GM12878 (cell line): ENCODE data around the gene ST3GAL5. TPM values are rescaled to one million over a fixed set of nuclear protein-coding genes. Genes with fewer than 3 reads are reported as not detected.

Experiments used
- ATAC-seq: fragments of 200-7000 bp; cut with Tn5 transposase; 3 replicates; pipeline ENCODE4 v1.9.1; 2020; ENCODE audit warnings: mild to moderate bottlenecking, moderate library complexity
- BruUV-seq: library from RNA; stranded (reverse); fragments of 400-500 nt; replicated peaks from 2 replicates; lab custom pipeline; 2021; lab: Mats Ljungman, UMichigan
- CTCF ChIA-PET: fragments of 300-600 bp; sonication (Branson Sonifier 250); formaldehyde crosslinking; extraction: SDS; loops from one replicate; lab custom pipeline; 2021; ENCODE audit warnings: inconsistent platforms; lab: Yijun Ruan, JAX
- POLR2A ChIA-PET: fragments of 350-600 bp; formaldehyde crosslinking; extraction: SDS; loops from one replicate; lab custom pipeline; 2021; ENCODE audit warnings: inconsistent platforms; lab: Charles Lee
- RAD21 ChIA-PET: fragments of 300-600 bp; sonication (Branson Sonifier 250); formaldehyde crosslinking; loops from one replicate; lab custom pipeline; 2023; ENCODE audit warnings: antibody characterized with exemption; ENCODE audit not compliant: unreplicated experiment; lab: Charles Lee
- SMC1A ChIA-PET: fragments of 300-600 bp; sonication (Branson Sonifier 250); formaldehyde crosslinking; loops from one replicate; lab custom pipeline; 2023; ENCODE audit not compliant: unreplicated experiment, uncharacterized antibody; lab: Charles Lee
- DNase-seq: peaks from one replicate; pipeline ENCODE4 v3.0.0-alpha.2; 2011; ENCODE audit warnings: low read depth, low spot score
- FAIRE-seq: peaks from 3 replicates; lab custom pipeline; 2011; peaks lifted over from hg19 to GRCh38; lab: Jason Lieb, UNC
- H2AFZ ChIP-seq: 2 replicates; pipeline ENCODE4 v1.6.0; 2011; ENCODE audit warnings: low read depth, low read length, control low read depth; ENCODE audit not compliant: control insufficient read depth
- H3K27ac ChIP-seq: 2 replicates; pipeline ENCODE4 v1.5.1; 2011; ENCODE audit warnings: control low read depth; ENCODE audit not compliant: control insufficient read depth, insufficient read depth
- H3K27me3 ChIP-seq, 2 experiments: replicated peaks in 1 of 2; 2 replicates each; pipeline versions ENCODE4 v1.6.0 to v1.6.1; 2011; ENCODE audit warnings: low read length in 1 of 2; ENCODE audit not compliant: control insufficient read depth in 2 of 2, insufficient read depth in 2 of 2
- H3K36me3 ChIP-seq, 2 experiments: 2 replicates each; pipeline ENCODE4 v1.5.1; 2011; ENCODE audit warnings: low read length in 1 of 2; ENCODE audit not compliant: control insufficient read depth in 2 of 2, insufficient read depth in 2 of 2
- H3K4me1 ChIP-seq: 2 replicates; pipeline ENCODE4 v1.6.1; 2011; ENCODE audit warnings: mild to moderate bottlenecking, low read length, moderate library complexity, mixed read lengths; ENCODE audit not compliant: control insufficient read depth, insufficient read depth
- H3K4me2 ChIP-seq: 2 replicates; pipeline ENCODE4 v1.6.0; 2011; ENCODE audit warnings: control low read depth; ENCODE audit not compliant: control insufficient read depth, insufficient read depth
- H3K4me3 ChIP-seq: fragments of 200-600 bp; sonication (generic); 2 replicates; pipeline ENCODE4 v1.5.1; 2016
- H3K79me2 ChIP-seq: 2 replicates; pipeline ENCODE4 v1.6.0; 2011; ENCODE audit warnings: low read length; ENCODE audit not compliant: control insufficient read depth, insufficient read depth
- H3K9ac ChIP-seq: 2 replicates; pipeline ENCODE4 v1.8.0; 2011; ENCODE audit warnings: low read length, control low read depth, mixed read lengths; ENCODE audit not compliant: control insufficient read depth, insufficient read depth
- H3K9me3 ChIP-seq: replicated peaks from 3 replicates; pipeline ENCODE4 v1.5.1; 2011; ENCODE audit warnings: mild to moderate bottlenecking, low read length; ENCODE audit not compliant: control insufficient read depth, insufficient read depth
- H4K20me1 ChIP-seq: 2 replicates; pipeline ENCODE4 v1.6.0; 2011; ENCODE audit not compliant: control insufficient read depth, insufficient read depth
- CBFB ChIP-seq: IDR thresholded peaks from 2 replicates; pipeline ENCODE4 v1.6.1; 2016; ENCODE audit warnings: antibody characterized with exemption, low read depth
- CHD4 ChIP-seq: fragments of 200-600 bp; sonication (generic); IDR thresholded peaks from 2 replicates; pipeline ENCODE4 v1.6.1; 2016; ENCODE audit warnings: mild to moderate bottlenecking
- CREM ChIP-seq: IDR thresholded peaks from 2 replicates; pipeline ENCODE4 v1.6.1; 2014; ENCODE audit warnings: antibody characterized with exemption, low read depth
- EGR1 ChIP-seq, 2 experiments: IDR thresholded peaks; 1 replicate in 1 of 2; 2 replicates in 1 of 2; pipeline ENCODE4 v1.6.1; 2011 to 2012; ENCODE audit warnings: low read depth in 2 of 2, low read length in 2 of 2, borderline replicate concordance in 1 of 2, mild to moderate bottlenecking in 1 of 2, moderate library complexity in 1 of 2
- EP300 ChIP-seq, 2 experiments: fragments of 150-350 bp in 1 of 2; IDR thresholded peaks; 2 replicates each; pipeline ENCODE4 v1.6.1; 2011 to 2012; ENCODE audit warnings: low read depth in 2 of 2, low read length in 2 of 2, borderline replicate concordance in 1 of 2, improper control_type of control experiment in 1 of 2, inconsistent platforms in 1 of 2; ENCODE audit not compliant: control insufficient read depth in 1 of 2
- GATAD2B ChIP-seq: fragments of 450-650 bp; conservative IDR thresholded peaks from 2 replicates; pipeline ENCODE4 v1.6.1; 2017; ENCODE audit warnings: low read depth, mild to moderate bottlenecking, moderate library complexity
- HDAC2 ChIP-seq: fragments of 200-600 bp; sonication (generic); IDR thresholded peaks from 2 replicates; pipeline ENCODE4 v1.6.1; 2017
- MTA3 ChIP-seq: IDR thresholded peaks from 2 replicates; pipeline ENCODE4 v1.6.1; 2012; ENCODE audit warnings: low read length, inconsistent platforms, borderline replicate concordance
- NFYB ChIP-seq: IDR thresholded peaks from 2 replicates; pipeline ENCODE4 v1.6.1; 2011; ENCODE audit warnings: low read depth, mild to moderate bottlenecking, low read length, improper control_type of control experiment, moderate library complexity; ENCODE audit not compliant: insufficient read depth
- PAX8 ChIP-seq: fragments of 450-650 bp; IDR thresholded peaks from 2 replicates; pipeline ENCODE4 v1.6.1; 2017; ENCODE audit warnings: mild to moderate bottlenecking, moderate library complexity
- POLR2A ChIP-seq: IDR thresholded peaks from 2 replicates; pipeline ENCODE4 v1.6.1; 2011; ENCODE audit warnings: low read depth, mild to moderate bottlenecking, low read length
- RB1 ChIP-seq: fragments of 450-650 bp; formaldehyde crosslinking; IDR thresholded peaks from 2 replicates; pipeline ENCODE4 v1.6.1; 2017; ENCODE audit warnings: mild to moderate bottlenecking, borderline replicate concordance
- SREBF2 ChIP-seq: IDR thresholded peaks from 2 replicates; pipeline ENCODE4 v1.6.1; 2012; ENCODE audit warnings: mild to moderate bottlenecking, low read length
- SRF ChIP-seq, 2 experiments: IDR thresholded peaks; 2 replicates each; pipeline ENCODE4 v1.6.1; 2011; ENCODE audit warnings: low read depth in 2 of 2, low read length in 2 of 2, mild to moderate bottlenecking in 1 of 2, moderate library complexity in 1 of 2
- SUZ12 ChIP-seq: fragments of 200-600 bp; sonication (generic); IDR thresholded peaks from one replicate; pipeline ENCODE4 v1.6.1; 2018; ENCODE audit warnings: antibody characterized with exemption, mild to moderate bottlenecking; ENCODE audit not compliant: unreplicated experiment
- YBX1 ChIP-seq: fragments of 450-650 bp; IDR thresholded peaks from 2 replicates; pipeline ENCODE4 v1.6.1; 2016; ENCODE audit warnings: antibody characterized with exemption
- ZNF24 ChIP-seq: fragments of 450-650 bp; IDR thresholded peaks from 2 replicates; pipeline ENCODE4 v1.6.1; 2017; ENCODE audit warnings: antibody characterized with exemption, mild to moderate bottlenecking
- ZNF384 ChIP-seq: IDR thresholded peaks from 2 replicates; pipeline ENCODE4 v1.6.1; 2012; ENCODE audit warnings: low read depth, mild to moderate bottlenecking, low read length, improper control_type of control experiment, borderline replicate concordance
- WGBS: methylation state at CpG from one replicate; pipeline ENCODE4 v1.1.6; 2016; ENCODE audit warnings: low lambda C conversion rate; ENCODE audit not compliant: insufficient replicate concordance, insufficient coverage; ENCODE audit errors: missing lambda C conversion rate; 5-methylcytosine and 5-hydroxymethylcytosine counted together
- in situ Hi-C: fragments of 300-500 bp; cut with MboI; formaldehyde crosslinking; loops from 9 replicates; pipeline ENCODE4 v1.14.3; 2018; ENCODE audit warnings: mixed read lengths
- intact Hi-C: fragments of 100-400 bp; cut with micrococcal nuclease; formaldehyde crosslinking; loops from one replicate; pipeline ENCODE4 v1.14.2; 2022; ENCODE audit not compliant: unreplicated experiment
- polyA plus RNA-seq, 11 experiments: library from polyadenylated mRNA; depleted of rRNA in 4 of 11; unstranded in 6 of 11; stranded (reverse) in 5 of 11; fragments of >200 nt; fragmentation: Nextera tagmentation in 4 of 11; fragmentation: Illumina TruSeq in 1 of 11; extraction: Ambion mirVana in 4 of 11; extraction: Trizol in 1 of 11; gene quantifications; 1 replicate in 1 of 11; 2 replicates in 10 of 11; pipeline versions ENCODE4 v1.2.1 to v1.2.3, GENCODE V29; 2011 to 2016; ENCODE audit warnings: inconsistent platforms in 2 of 11, missing spikeins in 2 of 11, low read depth in 1 of 11
- total RNA-seq, 4 experiments: library from RNA; depleted of rRNA in 3 of 4; stranded (reverse); fragments of >200 nt in 3 of 4; fragmentation: Illumina TruSeq in 1 of 4; extraction: Trizol in 1 of 4; gene quantifications; 2 replicates each; pipeline versions ENCODE4 v1.2.1 to v1.2.3, GENCODE V29; 2013 to 2021

Gene ST3GAL5
- total and polyA plus RNA-seq, 10 of the 15 experiments (the other 5 are each of a cell fraction or from before 2014, with no cell fraction given), result 5.2 to 60.9 (median 10.2) TPM

DNA sequence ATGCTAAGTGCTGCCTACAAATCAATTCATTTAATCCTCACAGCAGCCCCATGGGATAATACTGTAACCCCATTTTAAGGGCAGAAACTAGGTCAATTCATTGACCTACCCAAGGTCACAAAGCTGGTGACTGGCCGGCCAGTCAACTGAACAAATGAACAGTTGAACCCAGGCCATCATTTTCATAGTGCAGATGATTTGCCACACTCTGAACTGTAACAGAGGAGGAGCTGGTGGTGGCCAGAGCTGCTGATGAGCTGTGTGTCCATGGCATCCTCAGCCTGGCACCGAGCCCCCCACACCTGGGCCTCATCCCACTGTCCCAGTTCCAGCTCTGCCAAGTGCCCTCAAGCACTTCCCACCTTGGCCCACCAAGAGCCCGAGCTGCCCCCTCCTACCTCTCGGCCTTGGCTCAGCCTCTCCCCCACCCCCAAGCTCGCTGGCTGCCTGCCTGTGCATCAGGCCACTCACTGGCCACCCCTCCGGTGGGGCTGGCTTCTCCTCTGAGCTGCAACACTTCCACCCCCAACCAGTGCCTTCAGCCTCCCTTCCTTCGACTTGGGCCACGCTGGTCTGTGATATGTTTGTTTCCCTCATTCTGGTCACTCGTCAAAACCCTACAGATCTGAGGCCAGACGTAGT is 76.6 kb downstream of the ST3GAL5 start:
- BruUV-seq, result no TSS peak

More for the DNA sequence above, 76.6 kb downstream of the ST3GAL5 start:
- DNase-seq (no peak), ATAC-seq (no peak), FAIRE-seq (no peak)
- Histone ChIP-seq H3K27ac (no peak overlapping the region), H3K9ac (no peak overlapping the region), H2AFZ (no peak overlapping the region), H3K4me3 (no peak overlapping the region), H3K36me3 (no peaks in the 10 kb centered on the region), H4K20me1 (no peaks in the 10 kb centered on the region), H3K79me2 (no peaks in the 10 kb centered on the region), H3K4me2 (no peak overlapping the region)
- CTCF ChIA-PET, result interaction anchor here (0.6 to 11.5 kb wide), 14 partner anchors 8 to 268 kb away, joined by 3 to 234 read pairs (median 5); partner anchors contain the start of gene ATOH8
- 25% methylated on average over 9 of the region's 10 CpGs for WGBS
- POLR2A ChIA-PET, result no interaction called here
- intact Hi-C loops, result loop anchor here (5.0 to 10.0 kb wide), 2 partner anchors 175 to 387 kb away; no protein-coding TSS in a partner anchor
- SMC1A ChIA-PET, result interaction anchor here (0.6 to 7.3 kb wide), 14 partner anchors 9 to 178 kb away, joined by 3 to 106 read pairs (median 3); no protein-coding TSS in a partner anchor
- TF ChIP-seq EGR1 (IDR thresholded peaks at IDR 0.05; ENCODE audit: borderline replicate concordance in 1 of 2, low read depth in 2 of 2, low read length in 2 of 2) (no peak), CHD4 (no peak), YBX1 (no peak), ZNF384 (no peak), POLR2A (no peak), EP300 (IDR thresholded peaks at IDR 0.05; ENCODE audit: borderline replicate concordance in 1 of 2, control insufficient read depth in 1 of 2, low read depth in 2 of 2, low read length in 2 of 2) (no peak), SUZ12 (no peak), SRF (IDR thresholded peaks at IDR 0.05; ENCODE audit: low read depth in 2 of 2, low read length in 2 of 2) (no peak), SREBF2 (no peak), ZNF24 (no peak), PAX8 (no peak), CREM (no peak), MTA3 (no peak), CBFB (no peak), GATAD2B (no peak), RB1 (no peak), NFYB (no peak), HDAC2 (no peak)
- TF ChIP-seq, all 136 proteins: peak for 0
- H3K4me1 ChIP-seq, result no peaks in the 10 kb centered on the region
- no peaks in the 10 kb centered on the region for H3K27me3 ChIP-seq
- H3K9me3 ChIP-seq, result no peaks in the 10 kb centered on the region
- in situ Hi-C loops, result loop anchor here (10.0 kb wide), 1 partner anchor 87 kb away; no protein-coding TSS in a partner anchor
- RAD21 ChIA-PET, result interaction anchor here (1.0 to 7.1 kb wide), 6 partner anchors 13 to 175 kb away, joined by 3 to 116 read pairs (median 6); no protein-coding TSS in a partner anchor
